Tibial nerve (tissue), 3 donors: ENCODE data around the gene SEC16A.

Source experiments
- CTCF ChIP-seq, 5 experiments: fragments of 200-600 bp in 3 of 5; fragments of 450-650 bp in 2 of 5; sonication (generic) in 3 of 5; IDR thresholded peaks; one replicate each; pipeline ENCODE4 v1.5.1; 2016 to 2019; ENCODE audit warnings: antibody characterized with exemption in 5 of 5, mild to moderate bottlenecking in 3 of 5, moderate library complexity in 2 of 5
- POLR2A ChIP-seq, 2 donors: fragments of 450-650 bp; IDR thresholded peaks; one replicate each; pipeline ENCODE4 v1.6.1; 2017; ENCODE audit warnings: antibody characterized with exemption in 2 of 2, mild to moderate bottlenecking in 2 of 2, moderate library complexity in 2 of 2

- TF ChIP-seq POLR2A (IDR thresholded peaks at IDR 0.05) (no peak), CTCF (IDR thresholded peaks at IDR 0.05) (no peak)
Measured at GRCh38 chr9:136422876-136423275, 60.0 kb downstream of the SEC16A start.
